AG09319 (cell line): Measurements from ENCODE around the gene RPL22.

ENCODE experiments used
- DNase-seq: peaks from one replicate; pipeline ENCODE4 v3.0.0-alpha.2; 2010; ENCODE audit warnings: low read depth; ENCODE audit errors: extremely low read depth
- TF ChIP-seq, protein P1 (sequence below): IDR thresholded peaks from 2 replicates; pipeline ENCODE4 v1.5.1; 2011; ENCODE audit warnings: low read depth, mild to moderate bottlenecking, inconsistent platforms, low read length, moderate library complexity

The RPL22 gene

DNA sequence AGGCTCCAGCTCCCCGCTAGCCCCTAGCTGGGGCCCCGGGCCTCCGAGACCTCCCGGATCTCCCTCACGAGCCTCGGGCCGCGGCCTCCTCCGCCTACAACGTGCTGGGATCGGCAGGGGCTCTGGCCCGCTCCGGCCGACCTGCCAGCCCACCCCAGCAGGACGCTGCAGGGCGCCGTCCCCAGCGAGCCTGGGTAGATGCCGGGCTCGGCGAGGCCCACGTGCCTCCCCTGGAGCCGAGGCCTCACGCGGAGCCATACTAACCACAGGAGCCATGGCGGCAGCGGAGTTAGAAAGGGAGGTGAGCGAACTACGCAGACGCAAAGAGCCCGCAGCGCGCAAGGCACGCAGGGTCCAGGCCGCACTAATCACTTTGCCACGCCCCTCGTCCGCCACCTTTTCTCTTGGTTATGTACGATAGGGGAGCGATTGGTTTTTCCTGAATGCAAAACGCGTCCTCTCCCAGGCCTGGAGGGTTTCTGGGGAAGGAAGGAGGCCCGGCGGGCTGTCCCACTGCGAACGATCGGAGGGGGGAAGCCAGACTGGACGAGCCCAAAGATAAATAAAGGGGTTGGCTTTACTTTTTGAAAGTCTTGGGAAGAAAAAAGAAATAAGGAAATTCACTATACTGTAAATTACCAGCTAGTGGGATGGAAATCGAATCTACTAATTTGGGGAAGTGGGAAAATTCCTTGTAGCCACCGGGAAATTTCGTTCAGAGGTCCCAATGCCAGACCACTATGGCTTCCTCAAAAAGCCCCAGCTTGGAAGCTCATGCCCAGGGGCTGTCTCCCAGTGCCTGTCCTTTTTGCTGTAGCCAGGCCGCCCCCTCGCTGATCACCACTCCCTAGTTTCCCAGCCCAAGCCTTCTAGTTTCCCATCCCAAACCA lies at the start of gene RPL22:
RPL22 (minus strand) TSS at position 298 of the 890 bp plus-strand sequence; CDS start at position 276, 22 bp downstream.
- peak; percentile 98 for DNase-seq
- TF ChIP-seq, protein P1, sequence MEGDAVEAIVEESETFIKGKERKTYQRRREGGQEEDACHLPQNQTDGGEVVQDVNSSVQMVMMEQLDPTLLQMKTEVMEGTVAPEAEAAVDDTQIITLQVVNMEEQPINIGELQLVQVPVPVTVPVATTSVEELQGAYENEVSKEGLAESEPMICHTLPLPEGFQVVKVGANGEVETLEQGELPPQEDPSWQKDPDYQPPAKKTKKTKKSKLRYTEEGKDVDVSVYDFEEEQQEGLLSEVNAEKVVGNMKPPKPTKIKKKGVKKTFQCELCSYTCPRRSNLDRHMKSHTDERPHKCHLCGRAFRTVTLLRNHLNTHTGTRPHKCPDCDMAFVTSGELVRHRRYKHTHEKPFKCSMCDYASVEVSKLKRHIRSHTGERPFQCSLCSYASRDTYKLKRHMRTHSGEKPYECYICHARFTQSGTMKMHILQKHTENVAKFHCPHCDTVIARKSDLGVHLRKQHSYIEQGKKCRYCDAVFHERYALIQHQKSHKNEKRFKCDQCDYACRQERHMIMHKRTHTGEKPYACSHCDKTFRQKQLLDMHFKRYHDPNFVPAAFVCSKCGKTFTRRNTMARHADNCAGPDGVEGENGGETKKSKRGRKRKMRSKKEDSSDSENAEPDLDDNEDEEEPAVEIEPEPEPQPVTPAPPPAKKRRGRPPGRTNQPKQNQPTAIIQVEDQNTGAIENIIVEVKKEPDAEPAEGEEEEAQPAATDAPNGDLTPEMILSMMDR: no peak

DNA sequence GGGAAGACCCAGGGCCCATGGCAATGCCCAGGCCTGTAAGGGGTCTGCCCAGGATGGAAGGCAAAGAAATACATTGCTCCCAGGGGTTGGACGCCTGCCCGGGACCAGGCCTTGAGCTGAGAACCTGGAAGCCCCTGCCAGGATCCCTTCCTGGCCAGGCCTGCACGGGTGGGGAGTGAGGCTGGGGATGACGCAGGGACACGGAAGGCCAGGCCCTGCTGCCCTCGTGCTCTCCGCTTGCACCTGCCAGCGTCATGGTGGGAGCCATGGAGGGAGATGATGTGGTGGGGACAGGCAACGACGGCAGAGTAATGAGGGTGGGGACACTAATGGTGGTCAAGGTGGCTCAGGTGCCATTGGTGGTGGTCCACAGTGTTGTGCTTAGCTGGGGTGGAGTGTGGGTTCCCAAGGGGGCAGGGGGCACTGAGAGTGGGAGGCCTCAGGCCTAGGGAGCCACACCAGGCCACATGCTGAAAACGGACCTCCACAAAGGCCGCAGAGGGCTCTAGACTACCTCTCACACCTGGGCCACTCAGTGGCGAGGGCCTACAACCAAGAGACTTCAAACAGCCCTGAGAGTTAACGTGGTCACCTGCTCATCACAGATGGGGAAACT lies 48.9 kb upstream of the RPL22 start:
- TF ChIP-seq, protein P1: no peak
- no peak for DNase-seq

GRCh38 chr1:6247651-6248050 lies 48.3 kb upstream of the RPL22 start:
- no peak for DNase-seq
- TF ChIP-seq, protein P1: no peak

GRCh38 chr1:6246497-6247467 lies 47.4 kb upstream of the RPL22 start:
- TF ChIP-seq, protein P1: peak; percentile 86
- DNase-seq: no peak

- TF ChIP-seq, protein P1: no peak
- DNase-seq: no peak
These were observed 46.6 kb upstream of the RPL22 start for GRCh38 chr1:6245869-6246496.

DNA sequence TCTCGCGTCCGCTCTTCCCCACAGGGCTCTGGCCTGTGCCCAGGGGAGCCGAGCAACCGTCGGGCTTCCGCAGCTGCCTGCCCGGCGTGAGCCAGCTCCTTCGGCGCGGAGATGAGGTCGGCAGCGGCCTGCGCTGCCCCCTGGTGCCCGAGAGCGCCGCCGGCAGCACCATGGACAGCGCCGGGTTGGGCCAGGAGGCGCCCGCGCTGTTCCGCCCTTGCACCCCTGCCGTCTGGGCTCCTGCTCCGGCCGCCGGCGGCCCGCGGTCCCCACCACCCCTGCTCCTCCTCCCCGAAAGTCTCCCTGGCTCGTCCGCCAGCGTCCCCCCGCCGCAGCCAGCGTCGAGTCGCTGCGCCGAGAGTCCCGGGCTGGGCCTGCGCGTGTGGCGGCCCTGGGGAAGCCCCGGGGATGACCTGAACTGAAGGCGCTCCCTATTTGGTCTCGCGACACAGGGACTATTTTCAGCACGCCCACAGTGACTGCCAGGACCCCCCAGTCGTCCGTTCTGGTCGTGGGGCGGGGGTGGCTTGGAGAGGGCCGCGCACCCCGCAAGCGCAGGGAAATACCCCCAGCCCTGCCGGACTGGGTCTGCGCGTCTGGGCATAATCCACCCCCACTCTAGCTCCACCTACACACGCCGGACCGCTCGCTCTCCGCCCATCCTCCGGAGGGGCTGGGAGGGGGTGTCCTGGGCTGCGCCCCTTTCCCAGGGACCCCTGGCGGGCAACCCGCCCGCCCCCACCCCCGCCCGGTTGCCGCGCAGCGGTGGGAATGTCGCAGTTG lies 45.9 kb upstream of the RPL22 start:
- TF ChIP-seq, protein P1: peak; percentile 74
- no peak for DNase-seq
